Vagina (tissue), 2 donors: ENCODE data around the gene ZNF506. TPM values are rescaled to one million over a fixed set of nuclear protein-coding genes. Genes with fewer than 3 reads are reported as not detected.
"Not testable (repeated sequence)": the region's sequence is repeated elsewhere in the genome, so short reads cannot be mapped to it uniquely, and the experiment has no call there.

Experiments
- DNase-seq, 2 donors: peaks; one replicate each; pipeline ENCODE4 v3.0.0-alpha.2; 2017; ENCODE audit errors: extremely low spot score in 2 of 2
- H3K27ac ChIP-seq: fragments of 200-600 bp; sonication (generic); one replicate; pipeline ENCODE4 v1.5.1; 2019
- H3K27me3 ChIP-seq: fragments of 200-600 bp; sonication (generic); one replicate; pipeline ENCODE4 v1.5.1; 2019
- H3K36me3 ChIP-seq, 2 donors: fragments of 200-600 bp; sonication (generic); one replicate each; pipeline ENCODE4 v1.5.1; 2017 to 2019
- H3K4me1 ChIP-seq: fragments of 200-600 bp; sonication (generic); one replicate; pipeline ENCODE4 v1.5.1; 2019
- H3K4me3 ChIP-seq, 2 donors: fragments of 200-600 bp; sonication (generic); 1 replicate in 1 of 2; 2 replicates in 1 of 2; pipeline ENCODE4 v1.5.1; 2016 to 2019
- H3K9me3 ChIP-seq: fragments of 200-600 bp; sonication (generic); one replicate; pipeline ENCODE4 v1.5.1; 2019
- CTCF ChIP-seq, 3 experiments: fragments of 450-650 bp in 2 of 3; fragments of 200-600 bp in 1 of 3; sonication (generic) in 1 of 3; IDR thresholded peaks; one replicate each; pipeline ENCODE4 v1.5.1; 2017 to 2019; ENCODE audit warnings: antibody characterized with exemption in 3 of 3, mild to moderate bottlenecking in 2 of 3, moderate library complexity in 2 of 3
- POLR2A ChIP-seq, 2 donors: fragments of 450-650 bp; IDR thresholded peaks; one replicate each; pipeline ENCODE4 v1.6.1; 2017; ENCODE audit warnings: antibody characterized with exemption in 2 of 2, mild to moderate bottlenecking in 2 of 2, moderate library complexity in 2 of 2
- POLR2AphosphoS5 ChIP-seq, 2 donors: sonication (generic); formaldehyde crosslinking; IDR thresholded peaks; one replicate each; pipeline ENCODE4 v1.9.0; 2017; ENCODE audit warnings: antibody characterized with exemption in 2 of 2, mild to moderate bottlenecking in 2 of 2, low read depth in 1 of 2; ENCODE audit not compliant: insufficient read depth in 1 of 2
- intact Hi-C: fragments of 100-400 bp; cut with DNase I; formaldehyde crosslinking; loops from one replicate; pipeline ENCODE4 v1.15.1; 2023
- total RNA-seq: library from RNA; depleted of rRNA; stranded (reverse); fragments of >200 nt; gene quantifications from one replicate; pipeline ENCODE4 v1.2.3, GENCODE V29; 2016

The ZNF506 gene
- 33.6 TPM for total RNA-seq

DNA sequence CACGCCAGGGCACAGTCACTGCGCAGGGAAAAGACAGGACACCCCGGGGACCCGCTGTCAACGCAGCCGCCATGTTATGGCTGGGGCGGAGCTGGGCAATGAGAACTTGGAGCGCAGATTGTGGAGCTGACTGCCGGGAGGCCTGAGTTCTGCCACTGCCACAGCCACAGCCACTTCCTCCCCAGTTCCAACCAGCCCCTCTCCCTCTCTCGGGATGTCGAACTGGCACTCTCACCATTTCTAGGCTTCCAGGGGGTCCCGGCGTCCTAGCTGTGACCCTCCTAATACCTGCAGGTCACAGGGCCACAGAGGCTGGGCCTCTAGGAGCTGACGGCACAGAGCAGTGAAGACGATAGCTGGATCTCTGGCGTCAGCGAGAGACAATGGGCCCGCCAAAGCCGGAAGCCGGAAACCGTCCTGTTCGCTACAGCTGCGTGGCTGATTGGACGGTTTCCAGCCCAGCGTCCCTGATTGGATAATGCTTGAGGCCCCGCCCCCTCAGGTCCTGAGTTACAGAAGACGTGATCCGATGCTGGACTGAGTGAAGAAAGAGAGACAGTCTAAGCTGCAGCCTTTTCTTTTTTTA, at the start of gene ZNF506:
Gene ZNF506, minus strand, starts transcription at position 385 of the 586 bp plus-strand sequence. Its CDS starts 147 bp downstream, at position 238.
- intact Hi-C loops, result no loop called here
- H3K4me3 ChIP-seq, result peak within 1 kb of the TSS; percentile 67 to 75
- no peaks in the 10 kb centered on the region for H3K9me3 ChIP-seq
- H3K27me3 ChIP-seq, result no peaks in the 10 kb centered on the region
- TF ChIP-seq CTCF (IDR thresholded peaks at IDR 0.05) (no peak), POLR2A (IDR thresholded peaks at IDR 0.05) (peak in 1 of 2 donors; percentile 81), POLR2AphosphoS5 (IDR thresholded peaks at IDR 0.05; ENCODE audit: insufficient read depth in 1 of 2, low read depth in 1 of 2) (peak; percentile 97 to 98)
- peaks cover 34% of the 10 kb centered on the region for H3K4me1 ChIP-seq
- peak; percentile 97 to 98 for DNase-seq
- no peaks in the 10 kb centered on the region for H3K36me3 ChIP-seq
- peak within 1 kb of the TSS; percentile 83 for H3K27ac ChIP-seq

DNA sequence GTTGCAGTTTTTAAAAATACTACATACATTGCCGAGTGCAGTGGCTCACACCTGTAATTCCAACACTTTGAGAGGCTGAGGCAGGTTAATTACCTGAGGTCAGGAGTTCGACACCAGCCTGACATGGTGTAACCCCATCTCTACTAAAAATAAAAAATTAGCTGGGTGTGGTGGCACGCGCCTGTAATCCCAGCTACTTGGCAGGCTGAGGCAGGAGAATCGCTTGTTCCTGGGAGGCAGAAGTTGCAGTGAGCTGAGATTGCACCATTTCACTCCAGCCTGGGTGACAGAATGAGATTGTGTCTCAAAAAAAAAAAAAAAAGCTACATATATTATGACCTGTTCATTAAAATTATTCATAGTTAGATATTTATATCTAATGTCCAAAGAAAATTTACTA, 48.5 kb upstream of the ZNF506 start:
- H3K36me3 ChIP-seq, H3K4me3 ChIP-seq, H3K27me3 ChIP-seq, H3K27ac ChIP-seq, H3K9me3 ChIP-seq, intact Hi-C loops, DNase-seq: not testable (repeated sequence)
- peaks cover 42% of the 10 kb centered on the region for H3K4me1 ChIP-seq

GRCh38 chr19:19866611-19867248, 45.2 kb upstream of the ZNF506 start:
- Histone ChIP-seq H3K27me3 (no peaks in the 10 kb centered on the region), H3K4me1 (peaks cover 40% of the 10 kb centered on the region), H3K4me3 (peak overlapping the region; percentile 81 to 95), H3K27ac (peak overlapping the region; percentile 95), H3K36me3 (no peaks in the 10 kb centered on the region), H3K9me3 (no peaks in the 10 kb centered on the region)
- intact Hi-C loops, result no loop called here
- DNase-seq, result no peak
- no peak for TF ChIP-seq CTCF (IDR thresholded peaks at IDR 0.05)
- no peak for TF ChIP-seq POLR2A (IDR thresholded peaks at IDR 0.05)
- no peak for TF ChIP-seq POLR2AphosphoS5 (IDR thresholded peaks at IDR 0.05; ENCODE audit: insufficient read depth in 1 of 2, low read depth in 1 of 2)

- H3K27me3 ChIP-seq, result no peaks in the 10 kb centered on the region
- TF ChIP-seq POLR2A (IDR thresholded peaks at IDR 0.05) (peak in 1 of 2 donors; percentile 79), CTCF (IDR thresholded peaks at IDR 0.05) (no peak), POLR2AphosphoS5 (IDR thresholded peaks at IDR 0.05; ENCODE audit: insufficient read depth in 1 of 2, low read depth in 1 of 2) (peak; percentile 91 to 94)
- DNase-seq, result peak; percentile 96
- H3K4me1 ChIP-seq, result peaks cover 32% of the 10 kb centered on the region
- no peaks in the 10 kb centered on the region for H3K9me3 ChIP-seq
- peak within 1 kb of the TSS; percentile 81 to 95 for H3K4me3 ChIP-seq
- no peaks in the 10 kb centered on the region for H3K36me3 ChIP-seq
- intact Hi-C loops, result no loop called here
- peak within 1 kb of the TSS; percentile 95 for H3K27ac ChIP-seq
Observed at GRCh38 chr19:19865750-19866610, 44.4 kb upstream of the ZNF506 start, which contains the start of gene ZNF253. TSS of gene ZNF253 (plus strand) at chr19:19865882. CDS start at chr19:19865997, 115 bp downstream.

DNA sequence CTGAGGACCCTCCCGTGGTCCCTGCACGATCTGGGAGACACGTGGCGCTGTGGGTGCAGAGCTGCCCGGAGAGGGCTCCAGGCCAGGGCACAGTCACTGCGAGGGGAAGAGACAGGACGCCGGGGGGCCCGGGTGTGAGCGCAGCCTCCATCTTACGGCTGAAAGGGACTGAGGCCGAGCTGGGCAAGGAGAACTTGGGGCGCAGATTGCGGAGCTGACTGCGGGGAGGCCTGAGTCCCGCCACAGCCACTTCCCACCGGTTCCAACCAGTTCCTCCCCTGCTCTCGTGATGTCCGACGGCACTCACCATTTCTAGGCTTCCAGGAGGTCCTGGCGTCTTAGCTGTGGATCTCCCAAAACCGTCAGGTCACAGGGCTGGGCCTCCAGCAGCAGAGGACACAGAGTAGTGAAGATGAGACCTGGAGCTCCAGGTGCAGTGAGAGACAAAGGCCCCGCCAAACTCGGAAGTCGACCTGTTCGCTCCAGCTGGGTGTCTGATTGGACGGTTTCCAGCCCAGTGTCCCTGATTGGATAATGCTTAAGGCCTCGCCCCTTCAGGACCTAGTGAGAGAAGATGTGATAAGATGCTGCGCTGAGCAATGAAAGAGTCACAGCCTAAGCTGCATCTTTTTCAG, 39.3 kb upstream of the ZNF506 start:
- Histone ChIP-seq H3K4me1 (no peaks in the 10 kb centered on the region), H3K36me3 (no peaks in the 10 kb centered on the region), H3K4me3 (peak overlapping the region in 1 of 2 donors; percentile 28), H3K27me3 (no peaks in the 10 kb centered on the region), H3K27ac (no peak overlapping the region), H3K9me3 (no peaks in the 10 kb centered on the region)
- no peak for DNase-seq
- intact Hi-C loops, result no loop called here
- TF ChIP-seq CTCF (IDR thresholded peaks at IDR 0.05) (no peak), POLR2A (IDR thresholded peaks at IDR 0.05) (no peak), POLR2AphosphoS5 (IDR thresholded peaks at IDR 0.05; ENCODE audit: insufficient read depth in 1 of 2, low read depth in 1 of 2) (no peak)
